ENCODE results near the gene NUDT19. TPM values are rescaled to one million over a fixed set of nuclear protein-coding genes. Genes with fewer than 3 reads are reported as not detected.

NUDT19 gene
- total and polyA plus RNA-seq, 2 donors (not counting 3 experiments of a cell fraction or from before 2014, with no cell fraction given) = 6.6 to 14.0 TPM

DNA sequence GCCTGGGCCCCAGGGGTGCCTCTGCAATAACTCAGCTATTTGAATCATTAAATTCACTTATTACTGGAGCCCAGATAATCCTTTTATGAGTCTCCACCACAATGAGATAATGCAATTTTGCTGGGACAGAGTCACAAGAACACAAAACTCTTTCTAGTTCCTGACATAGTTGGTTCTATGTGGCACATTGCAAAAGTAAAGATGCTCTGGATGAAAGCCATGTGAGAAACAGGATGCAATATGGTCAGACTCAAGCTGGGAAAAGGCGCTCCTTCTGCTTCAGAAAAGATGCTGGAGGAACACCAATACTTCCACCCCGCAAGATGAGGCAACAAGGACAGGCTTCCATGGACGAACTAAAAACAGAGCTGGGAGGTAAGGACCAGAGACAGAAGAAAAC, 22.3 kb upstream of the NUDT19 start:
- intact Hi-C loops (cut with micrococcal nuclease) = no loop called here
- CTCF ChIA-PET = no interaction called here
- Histone ChIP-seq H3K27me3 (ENCODE audit: control insufficient read depth in 2 of 2, insufficient read depth in 2 of 2, low read length in 2 of 2) (no peaks in the 10 kb centered on the region), H4K20me1 (replicated peaks; ENCODE audit: control insufficient read depth, extremely low read depth, insufficient read depth, low read length) (peaks cover 3% of the 10 kb centered on the region), H3K79me2 (ENCODE audit: control insufficient read depth, insufficient read depth, low read length) (peaks cover 71% of the 10 kb centered on the region), H3K9me1 (replicated peaks; ENCODE audit: control insufficient read depth, extremely low read depth, insufficient read depth, low read length) (no peaks in the 10 kb centered on the region), H3K27ac (ENCODE audit: insufficient read depth, low read depth, low read length) (no peak overlapping the region), H3K4me3 (replicated peaks in 1 of 3; ENCODE audit: insufficient read depth in 1 of 3, low read depth in 1 of 3, low read length in 3 of 3) (no peak overlapping the region), H3K36me3 (ENCODE audit: control insufficient read depth in 2 of 2, extremely low read depth in 1 of 2, insufficient read depth in 2 of 2, low read length in 2 of 2) (peaks cover 0 to 2% of the 10 kb centered on the region in 2 experiments), H2AFZ (ENCODE audit: low read depth, low read length) (no peak overlapping the region), H3K9ac (replicated peaks; ENCODE audit: extremely low read depth, insufficient read depth, low read length) (no peak overlapping the region), H3K4me1 (ENCODE audit: control insufficient read depth, extremely low read depth, insufficient read depth, low read length) (peaks cover 5% of the 10 kb centered on the region), H3K4me2 (ENCODE audit: insufficient read depth, low read length) (no peak overlapping the region), H3K9me3 (replicated peaks; ENCODE audit: control insufficient read depth, insufficient read depth, low read length) (no peaks in the 10 kb centered on the region)
- TF ChIP-seq, protein P1, sequence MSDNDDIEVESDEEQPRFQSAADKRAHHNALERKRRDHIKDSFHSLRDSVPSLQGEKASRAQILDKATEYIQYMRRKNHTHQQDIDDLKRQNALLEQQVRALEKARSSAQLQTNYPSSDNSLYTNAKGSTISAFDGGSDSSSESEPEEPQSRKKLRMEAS (IDR thresholded peaks at IDR 0.05; ENCODE audit: insufficient read depth, insufficient read length) = no peak
- no peak for TF ChIP-seq GATA2 (IDR thresholded peaks at IDR 0.05; ENCODE audit: insufficient read depth, insufficient read length, low read depth, low read length)
- TF ChIP-seq EZH2 (IDR thresholded peaks at IDR 0.05; ENCODE audit: borderline replicate concordance, low read depth, low read length, severe bottlenecking) = no peak
- TF ChIP-seq POLR2A (IDR thresholded peaks at IDR 0.05; ENCODE audit: low read depth, low read length) = no peak
- TF ChIP-seq, protein P2, sequence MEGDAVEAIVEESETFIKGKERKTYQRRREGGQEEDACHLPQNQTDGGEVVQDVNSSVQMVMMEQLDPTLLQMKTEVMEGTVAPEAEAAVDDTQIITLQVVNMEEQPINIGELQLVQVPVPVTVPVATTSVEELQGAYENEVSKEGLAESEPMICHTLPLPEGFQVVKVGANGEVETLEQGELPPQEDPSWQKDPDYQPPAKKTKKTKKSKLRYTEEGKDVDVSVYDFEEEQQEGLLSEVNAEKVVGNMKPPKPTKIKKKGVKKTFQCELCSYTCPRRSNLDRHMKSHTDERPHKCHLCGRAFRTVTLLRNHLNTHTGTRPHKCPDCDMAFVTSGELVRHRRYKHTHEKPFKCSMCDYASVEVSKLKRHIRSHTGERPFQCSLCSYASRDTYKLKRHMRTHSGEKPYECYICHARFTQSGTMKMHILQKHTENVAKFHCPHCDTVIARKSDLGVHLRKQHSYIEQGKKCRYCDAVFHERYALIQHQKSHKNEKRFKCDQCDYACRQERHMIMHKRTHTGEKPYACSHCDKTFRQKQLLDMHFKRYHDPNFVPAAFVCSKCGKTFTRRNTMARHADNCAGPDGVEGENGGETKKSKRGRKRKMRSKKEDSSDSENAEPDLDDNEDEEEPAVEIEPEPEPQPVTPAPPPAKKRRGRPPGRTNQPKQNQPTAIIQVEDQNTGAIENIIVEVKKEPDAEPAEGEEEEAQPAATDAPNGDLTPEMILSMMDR (IDR thresholded peaks at IDR 0.05; ENCODE audit: extremely low read depth in 1 of 2, insufficient read depth in 1 of 2, low read depth in 1 of 2, low read length in 2 of 2) = no peak
- TF ChIP-seq FOS (IDR thresholded peaks at IDR 0.05; ENCODE audit: borderline replicate concordance, insufficient read depth, low read length) = no peak
- no peak for TF ChIP-seq POLR2AphosphoS5 (IDR thresholded peaks at IDR 0.05; ENCODE audit: insufficient read depth, low read depth, low read length)
- TF ChIP-seq JUN (IDR thresholded peaks at IDR 0.05; ENCODE audit: borderline replicate concordance, insufficient read depth, insufficient read length, low read depth) = no peak
- TF ChIP-seq MYC (IDR thresholded peaks at IDR 0.05; ENCODE audit: low read depth, low read length) = no peak
- no TSS peak for BruUV-seq (replicated peaks)
- dilution Hi-C loops (cut with MboI; ENCODE audit: extremely low pct_ligation_motif_present, low sequenced_read_pairs) = no loop called here
- FAIRE-seq (no peak), DNase-seq (ENCODE audit: low read depth, low spot score) (no peak)
- POLR2A ChIA-PET = no interaction called here
